Glutamatergic neuron (in vitro differentiated cells): ENCODE data around the gene TPCN2. TPM values are rescaled to one million over a fixed set of nuclear protein-coding genes. Genes with fewer than 3 reads are reported as not detected.

Experiments used
- DNase-seq: peaks from one replicate; pipeline ENCODE4 v3.0.0; 2022
- H3K27ac Mint-ChIP-seq: one replicate; pipeline ENCODE4 v1.8.0; 2020; ENCODE audit warnings: mild to moderate bottlenecking, mixed read lengths, inconsistent platforms; ENCODE audit not compliant: unreplicated experiment
- H3K27me3 Mint-ChIP-seq: one replicate; pipeline ENCODE4 v1.8.0; 2020; ENCODE audit warnings: mild to moderate bottlenecking, moderate library complexity, mixed read lengths, inconsistent platforms; ENCODE audit not compliant: unreplicated experiment
- H3K36me3 Mint-ChIP-seq: one replicate; pipeline ENCODE4 v1.8.0; 2020; ENCODE audit warnings: mild to moderate bottlenecking, mixed read lengths, inconsistent platforms; ENCODE audit not compliant: unreplicated experiment
- H3K4me1 Mint-ChIP-seq: one replicate; pipeline ENCODE4 v1.8.0; 2020; ENCODE audit warnings: mild to moderate bottlenecking, low read depth, mixed read lengths, inconsistent platforms; ENCODE audit not compliant: unreplicated experiment
- H3K4me3 Mint-ChIP-seq: one replicate; pipeline ENCODE4 v1.8.0; 2020; ENCODE audit warnings: mild to moderate bottlenecking, mixed read lengths, inconsistent platforms; ENCODE audit not compliant: unreplicated experiment
- H3K9me3 Mint-ChIP-seq: one replicate; pipeline ENCODE4 v1.8.0; 2020; ENCODE audit warnings: mild to moderate bottlenecking, moderate library complexity, mixed read lengths, inconsistent platforms; ENCODE audit not compliant: unreplicated experiment
- total RNA-seq: library from RNA; stranded (reverse); fragmentation: NEBNext Ultra II Directional; extraction: Animal tissue kit (Norgen Biotek cat#: 25700); gene quantifications from one replicate; pipeline ENCODE4 v1.2.1, GENCODE V29; 2021; ENCODE audit not compliant: unreplicated experiment
- TF ChIP-seq, protein P1 (sequence below): fragments of 200-600 bp; sonication (generic); IDR thresholded peaks from one replicate; pipeline ENCODE4 v1.5.0; 2021; ENCODE audit not compliant: partially characterized antibody, unreplicated experiment

TPCN2 gene
- total RNA-seq, 1 donor from 2014 or later = 17.2 TPM

DNA sequence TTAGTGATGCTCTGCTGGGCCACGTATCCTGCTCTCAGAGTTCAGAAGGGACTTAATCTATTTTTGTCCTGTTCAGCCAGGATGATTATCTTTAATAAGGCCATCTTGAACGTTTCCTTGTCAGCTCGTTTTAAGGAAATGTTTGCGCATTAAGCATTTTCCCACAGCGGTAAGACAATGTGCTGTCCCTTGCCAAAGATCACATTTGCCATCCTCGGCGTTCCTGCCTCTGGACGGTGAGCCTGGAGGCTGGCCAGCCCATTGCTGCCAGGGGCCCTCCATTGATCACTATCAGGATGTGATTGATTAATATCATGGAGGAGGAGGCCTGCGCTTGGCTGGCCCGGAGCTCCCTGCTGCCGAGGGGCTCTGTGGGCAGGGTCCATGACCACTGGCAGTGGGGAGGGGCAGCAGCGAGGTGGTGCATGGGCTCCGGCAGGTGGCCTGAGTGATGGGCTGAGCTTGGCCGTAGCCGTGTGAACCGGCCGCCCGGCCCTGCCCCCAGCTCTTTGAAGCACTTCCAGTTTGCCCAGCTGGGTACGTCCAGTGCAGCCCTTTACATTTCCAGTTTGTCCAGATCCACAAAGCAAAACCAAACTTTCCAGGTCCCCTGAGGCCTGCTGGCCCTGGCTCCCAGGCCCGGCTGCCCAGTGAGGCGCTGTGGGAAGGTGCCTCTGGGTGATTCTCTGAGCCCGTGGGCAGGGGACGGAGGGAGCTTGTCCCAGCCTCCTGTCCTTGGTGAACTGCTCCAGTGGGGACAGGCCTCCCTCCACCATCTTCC lies 57.5 kb downstream of the TPCN2 start:
- Mint-ChIP-seq H3K9me3 (peaks cover 7% of the 10 kb centered on the region), H3K36me3 (peaks cover 15% of the 10 kb centered on the region), H3K27me3 (peaks cover 2% of the 10 kb centered on the region), H3K4me1 (peaks cover 4% of the 10 kb centered on the region), H3K4me3 (no peak overlapping the region), H3K27ac (no peak overlapping the region)
- DNase-seq = no peak
- TF ChIP-seq, protein P1, sequence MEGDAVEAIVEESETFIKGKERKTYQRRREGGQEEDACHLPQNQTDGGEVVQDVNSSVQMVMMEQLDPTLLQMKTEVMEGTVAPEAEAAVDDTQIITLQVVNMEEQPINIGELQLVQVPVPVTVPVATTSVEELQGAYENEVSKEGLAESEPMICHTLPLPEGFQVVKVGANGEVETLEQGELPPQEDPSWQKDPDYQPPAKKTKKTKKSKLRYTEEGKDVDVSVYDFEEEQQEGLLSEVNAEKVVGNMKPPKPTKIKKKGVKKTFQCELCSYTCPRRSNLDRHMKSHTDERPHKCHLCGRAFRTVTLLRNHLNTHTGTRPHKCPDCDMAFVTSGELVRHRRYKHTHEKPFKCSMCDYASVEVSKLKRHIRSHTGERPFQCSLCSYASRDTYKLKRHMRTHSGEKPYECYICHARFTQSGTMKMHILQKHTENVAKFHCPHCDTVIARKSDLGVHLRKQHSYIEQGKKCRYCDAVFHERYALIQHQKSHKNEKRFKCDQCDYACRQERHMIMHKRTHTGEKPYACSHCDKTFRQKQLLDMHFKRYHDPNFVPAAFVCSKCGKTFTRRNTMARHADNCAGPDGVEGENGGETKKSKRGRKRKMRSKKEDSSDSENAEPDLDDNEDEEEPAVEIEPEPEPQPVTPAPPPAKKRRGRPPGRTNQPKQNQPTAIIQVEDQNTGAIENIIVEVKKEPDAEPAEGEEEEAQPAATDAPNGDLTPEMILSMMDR = no peak

DNA sequence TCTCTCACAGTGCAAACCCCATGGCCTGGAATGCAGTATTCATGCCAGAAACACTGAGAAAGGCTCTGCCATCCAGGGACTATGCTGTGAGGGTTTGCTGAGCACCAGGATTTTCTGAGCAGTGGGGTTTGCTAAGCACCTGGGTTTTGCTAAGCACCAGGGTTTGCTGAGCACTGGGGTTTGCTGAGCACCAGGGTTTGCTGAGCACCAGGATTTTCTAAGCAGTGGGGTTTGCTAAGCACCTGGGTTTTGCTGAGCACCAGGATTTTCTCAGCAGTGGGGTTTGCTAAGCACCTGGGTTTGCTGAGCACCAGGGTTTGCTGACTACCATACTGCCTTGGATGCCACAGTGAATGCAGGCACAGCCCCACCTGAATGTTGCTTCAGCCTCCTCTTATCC lies 58.7 kb downstream of the TPCN2 start:
- no peak for DNase-seq
- TF ChIP-seq, protein P1 = no peak
- H3K27ac Mint-ChIP-seq = no peak overlapping the region
- H3K4me1 Mint-ChIP-seq = peaks cover 4% of the 10 kb centered on the region
- H3K27me3 Mint-ChIP-seq = peaks cover 2% of the 10 kb centered on the region
- H3K4me3 Mint-ChIP-seq = no peak overlapping the region
- H3K9me3 Mint-ChIP-seq = peaks cover 7% of the 10 kb centered on the region
- peaks cover 15% of the 10 kb centered on the region for H3K36me3 Mint-ChIP-seq

DNA sequence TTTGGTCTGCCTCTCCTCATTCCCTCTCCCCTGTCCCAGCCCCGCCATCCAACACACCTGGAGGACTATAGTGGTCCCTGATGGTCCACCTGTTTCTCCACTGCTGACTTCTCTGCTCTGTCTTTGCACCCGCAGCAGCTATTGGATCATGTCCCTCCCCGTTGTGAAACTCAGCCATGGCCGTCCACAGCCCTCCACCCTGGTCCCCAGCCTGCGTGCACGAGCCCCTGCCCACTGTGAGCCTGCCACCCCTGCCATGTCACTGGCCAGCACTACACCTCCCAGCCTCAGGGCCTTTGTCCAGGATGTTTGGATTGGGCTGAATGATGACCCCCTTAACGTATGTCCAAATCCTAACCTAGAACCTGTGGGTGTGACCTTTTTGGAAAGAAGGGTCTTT lies 59.3 kb downstream of the TPCN2 start:
- Mint-ChIP-seq H3K27me3 (peaks cover 3% of the 10 kb centered on the region), H3K4me3 (no peak overlapping the region), H3K36me3 (peaks cover 15% of the 10 kb centered on the region), H3K4me1 (peaks cover 3% of the 10 kb centered on the region), H3K27ac (no peak overlapping the region), H3K9me3 (peaks cover 7% of the 10 kb centered on the region)
- TF ChIP-seq, protein P1 = no peak
- DNase-seq = no peak

DNA sequence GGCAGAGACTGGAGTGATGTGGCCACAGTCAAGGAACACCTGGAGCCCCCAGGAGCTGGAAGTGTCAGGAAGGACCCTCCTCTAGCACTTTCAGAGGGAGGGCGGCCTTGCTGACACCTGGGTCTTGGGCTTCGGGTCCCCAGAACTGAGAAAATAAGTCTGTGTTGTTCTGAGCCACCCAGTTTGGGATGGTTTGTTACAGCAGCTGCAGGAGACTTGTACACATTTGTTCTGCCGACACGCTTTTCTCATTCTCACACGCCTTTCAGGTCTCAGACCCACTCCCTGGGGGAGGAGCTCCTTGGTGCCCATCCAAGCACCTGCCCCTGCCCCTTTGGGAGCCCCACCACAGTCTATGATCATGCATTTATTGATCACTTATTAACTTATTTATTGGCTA lies 59.8 kb downstream of the TPCN2 start:
- Mint-ChIP-seq H3K9me3 (peaks cover 7% of the 10 kb centered on the region), H3K4me3 (no peak overlapping the region), H3K27ac (no peak overlapping the region), H3K4me1 (peaks cover 3% of the 10 kb centered on the region), H3K36me3 (peaks cover 15% of the 10 kb centered on the region), H3K27me3 (peaks cover 3% of the 10 kb centered on the region)
- TF ChIP-seq, protein P1 = no peak
- DNase-seq = no peak

DNA sequence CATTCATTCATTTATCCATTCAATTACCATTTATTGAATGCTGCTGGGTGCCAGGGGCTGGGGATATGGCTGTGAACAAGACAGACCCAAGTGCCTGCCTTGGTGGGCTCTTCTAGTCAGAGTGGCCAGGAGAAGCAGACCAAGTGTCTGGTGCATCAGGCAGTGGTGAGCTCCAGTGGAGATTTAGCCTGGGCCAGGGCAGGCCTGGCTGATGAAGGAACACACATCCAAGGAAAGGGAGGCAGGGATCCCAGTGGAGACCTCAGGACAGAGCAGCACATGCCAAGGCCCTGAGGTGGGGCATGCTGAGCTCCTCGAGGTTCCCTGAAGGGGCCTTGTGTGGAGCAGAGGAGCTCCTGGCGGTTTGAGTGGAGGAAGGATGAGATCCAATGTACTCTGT lies 60.4 kb downstream of the TPCN2 start:
- TF ChIP-seq, protein P1 = no peak
- Mint-ChIP-seq H3K4me3 (no peak overlapping the region), H3K27me3 (peaks cover 3% of the 10 kb centered on the region), H3K9me3 (peaks cover 4% of the 10 kb centered on the region), H3K36me3 (peaks cover 15% of the 10 kb centered on the region), H3K27ac (no peak overlapping the region), H3K4me1 (peaks cover 3% of the 10 kb centered on the region)
- no peak for DNase-seq
